Uterus (tissue), 2 donors: ENCODE data around the gene OR6J1.
"Not testable (repeated sequence)": the region's sequence is repeated elsewhere in the genome, so short reads cannot be mapped to it uniquely, and the experiment has no call there.

Source experiments
- CTCF ChIP-seq, 4 experiments: fragments of 200-600 bp in 2 of 4; fragments of 450-650 bp in 2 of 4; sonication (generic) in 2 of 4; IDR thresholded peaks; one replicate each; pipeline ENCODE4 v1.5.1; 2016 to 2019; ENCODE audit warnings: antibody characterized with exemption in 4 of 4, mild to moderate bottlenecking in 2 of 4, moderate library complexity in 1 of 4
- POLR2A ChIP-seq, 2 donors: fragments of 450-650 bp; IDR thresholded peaks; one replicate each; pipeline ENCODE4 v1.6.1; 2016; ENCODE audit warnings: antibody characterized with exemption in 2 of 2, mild to moderate bottlenecking in 1 of 2, moderate library complexity in 1 of 2

GRCh38 chr14:22615765-22616164, 28.4 kb downstream of the OR6J1 start:
- TF ChIP-seq CTCF, POLR2A (IDR thresholded peaks at IDR 0.05): not testable (repeated sequence)
